Urinary bladder (tissue), 4 donors: ENCODE measurements around the gene GGA2. TPM values are rescaled to one million over a fixed set of nuclear protein-coding genes. Genes with fewer than 3 reads are reported as not detected.
"Not testable (repeated sequence)": the region's sequence is repeated elsewhere in the genome, so short reads cannot be mapped to it uniquely, and the experiment has no call there.

Experiments
- DNase-seq: peaks from one replicate; pipeline ENCODE4 v3.0.0-alpha.2; 2015; ENCODE audit errors: extremely low spot score
- H3K27ac ChIP-seq: one replicate; pipeline ENCODE4 v1.5.1; 2013; ENCODE audit warnings: low read depth, mild to moderate bottlenecking, moderate library complexity
- H3K36me3 ChIP-seq: one replicate; pipeline ENCODE4 v1.6.1; 2013; ENCODE audit warnings: mild to moderate bottlenecking, moderate library complexity; ENCODE audit not compliant: insufficient read depth
- H3K4me1 ChIP-seq: one replicate; pipeline ENCODE4 v1.6.1; 2013; ENCODE audit warnings: mild to moderate bottlenecking, moderate library complexity; ENCODE audit not compliant: insufficient read depth
- H3K4me3 ChIP-seq: one replicate; pipeline ENCODE4 v1.5.1; 2013; ENCODE audit warnings: low read depth, low read length
- WGBS: extraction: QIAGEN DNeasy Blood & Tissue Kit; methylation state at CpG from one replicate; pipeline ENCODE4 v1.1.7; 2013; 5-methylcytosine and 5-hydroxymethylcytosine counted together
- polyA plus RNA-seq: library from polyadenylated mRNA; stranded (reverse); fragments of 200-250 nt; gene quantifications from one replicate; pipeline ENCODE4 v1.2.3, GENCODE V29; 2013
- total RNA-seq: library from RNA; depleted of rRNA; stranded (reverse); fragments of >200 nt; gene quantifications from one replicate; pipeline ENCODE4 v1.2.3, GENCODE V29; 2014
- donor health status: healthy with polysubstance abuse.
- donor health status: healthy.

GGA2 gene, protein sequence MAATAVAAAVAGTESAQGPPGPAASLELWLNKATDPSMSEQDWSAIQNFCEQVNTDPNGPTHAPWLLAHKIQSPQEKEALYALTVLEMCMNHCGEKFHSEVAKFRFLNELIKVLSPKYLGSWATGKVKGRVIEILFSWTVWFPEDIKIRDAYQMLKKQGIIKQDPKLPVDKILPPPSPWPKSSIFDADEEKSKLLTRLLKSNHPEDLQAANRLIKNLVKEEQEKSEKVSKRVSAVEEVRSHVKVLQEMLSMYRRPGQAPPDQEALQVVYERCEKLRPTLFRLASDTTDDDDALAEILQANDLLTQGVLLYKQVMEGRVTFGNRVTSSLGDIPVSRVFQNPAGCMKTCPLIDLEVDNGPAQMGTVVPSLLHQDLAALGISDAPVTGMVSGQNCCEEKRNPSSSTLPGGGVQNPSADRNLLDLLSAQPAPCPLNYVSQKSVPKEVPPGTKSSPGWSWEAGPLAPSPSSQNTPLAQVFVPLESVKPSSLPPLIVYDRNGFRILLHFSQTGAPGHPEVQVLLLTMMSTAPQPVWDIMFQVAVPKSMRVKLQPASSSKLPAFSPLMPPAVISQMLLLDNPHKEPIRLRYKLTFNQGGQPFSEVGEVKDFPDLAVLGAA
- total RNA-seq: 43.7 TPM
- polyA plus RNA-seq: 23.4 TPM

GRCh38 chr16:23510164-23510914, at the start of gene GGA2:
GGA2 (minus strand) TSS chr16:23510494; CDS start chr16:23510411, 83 bp downstream.
- Histone ChIP-seq H3K4me3 (peak within 1 kb of the TSS; percentile 96), H3K36me3 (no peaks in the 10 kb centered on the region), H3K27ac (peak within 1 kb of the TSS; percentile 91), H3K4me1 (peaks cover 2% of the 10 kb centered on the region)
- DNase-seq: peak; percentile 43
- WGBS: 1% methylated on average over 71 of the region's 71 CpGs

- DNase-seq: no peak
- H3K4me3 ChIP-seq: peak overlapping the region; percentile 95
- no peaks in the 10 kb centered on the region for H3K4me1 ChIP-seq
- 1% methylated on average over 60 of the region's 60 CpGs for WGBS
- peak overlapping the region; percentile 63 for H3K27ac ChIP-seq
- no peaks in the 10 kb centered on the region for H3K36me3 ChIP-seq
Measured at GRCh38 chr16:23557779-23558702, 47.7 kb upstream of the GGA2 start.

GRCh38 chr16:23556881-23557778, 46.8 kb upstream of the GGA2 start, which contains the start of the genes EARS2 and UBFD1:
EARS2 (minus strand) TSS chr16:23557350; CDS start chr16:23557343, 7 bp downstream.
UBFD1 (plus strand) TSS chr16:23557727; CDS start chr16:23557743, 16 bp downstream.
- Histone ChIP-seq H3K4me1 (no peaks in the 10 kb centered on the region), H3K27ac (peak within 1 kb of the TSS; percentile 63), H3K4me3 (peak within 1 kb of the TSS; percentile 95), H3K36me3 (no peaks in the 10 kb centered on the region)
- 2% methylated on average over 65 of the region's 65 CpGs for WGBS
- DNase-seq: peak; percentile 92

- Histone ChIP-seq H3K4me1 (no peaks in the 10 kb centered on the region), H3K27ac (no peak overlapping the region), H3K4me3 (no peak overlapping the region), H3K36me3 (peaks cover 4% of the 10 kb centered on the region)
- no peak for DNase-seq
- WGBS: 82% methylated on average over 3 of the region's 3 CpGs
Measured at GRCh38 chr16:23554536-23554935, 44.2 kb upstream of the GGA2 start.

- 67% methylated on average over 6 of the region's 6 CpGs for WGBS
Measured at GRCh38 chr16:23552161-23552560, 41.9 kb upstream of the GGA2 start.

DNA sequence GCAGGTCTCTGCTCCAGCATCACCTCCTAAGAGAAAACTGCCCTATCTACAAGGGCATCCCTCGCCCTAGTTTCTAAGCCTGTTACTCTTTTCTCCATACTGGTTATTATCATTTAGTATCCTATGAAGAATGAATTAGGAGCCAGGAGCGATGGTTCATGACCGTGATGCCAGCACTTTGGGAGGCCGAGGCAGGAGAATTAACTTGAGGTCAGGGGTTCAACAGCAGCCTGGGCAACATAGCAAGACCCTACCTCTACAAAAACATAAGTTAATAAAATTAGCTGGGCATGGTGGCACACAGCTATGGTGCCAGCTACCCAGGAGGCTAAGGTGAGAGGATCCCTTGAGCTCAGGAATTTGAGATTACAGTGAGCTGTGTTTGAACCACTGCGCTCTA, 39.6 kb upstream of the GGA2 start:
- no peak overlapping the region for H3K27ac ChIP-seq
- no peak overlapping the region for H3K4me3 ChIP-seq
- 98% methylated on average over 5 of the region's 5 CpGs for WGBS
- no peak for DNase-seq
- no peaks in the 10 kb centered on the region for H3K4me1 ChIP-seq
- peaks cover 4% of the 10 kb centered on the region for H3K36me3 ChIP-seq

More at GRCh38 chr16:23552161-23552560, 41.9 kb upstream of the GGA2 start:
- Histone ChIP-seq H3K4me3 (no peak overlapping the region), H3K36me3 (peaks cover 4% of the 10 kb centered on the region), H3K27ac (no peak overlapping the region), H3K4me1 (no peaks in the 10 kb centered on the region)
- no peak for DNase-seq

- H3K27ac ChIP-seq: no peak overlapping the region
- peaks cover 2% of the 10 kb centered on the region for H3K36me3 ChIP-seq
- no peak overlapping the region for H3K4me3 ChIP-seq
- 97% methylated on average over 14 of the region's 14 CpGs for WGBS
- H3K4me1 ChIP-seq: no peaks in the 10 kb centered on the region
- no peak for DNase-seq
Measured at GRCh38 chr16:23544436-23544835, 34.1 kb upstream of the GGA2 start.

- not testable (repeated sequence) for H3K27ac ChIP-seq, H3K4me3 ChIP-seq, DNase-seq, H3K36me3 ChIP-seq, H3K4me1 ChIP-seq
- WGBS: 97% methylated on average over 3 of the region's 3 CpGs
Measured at GRCh38 chr16:23540817-23541178, 30.5 kb upstream of the GGA2 start.

DNA sequence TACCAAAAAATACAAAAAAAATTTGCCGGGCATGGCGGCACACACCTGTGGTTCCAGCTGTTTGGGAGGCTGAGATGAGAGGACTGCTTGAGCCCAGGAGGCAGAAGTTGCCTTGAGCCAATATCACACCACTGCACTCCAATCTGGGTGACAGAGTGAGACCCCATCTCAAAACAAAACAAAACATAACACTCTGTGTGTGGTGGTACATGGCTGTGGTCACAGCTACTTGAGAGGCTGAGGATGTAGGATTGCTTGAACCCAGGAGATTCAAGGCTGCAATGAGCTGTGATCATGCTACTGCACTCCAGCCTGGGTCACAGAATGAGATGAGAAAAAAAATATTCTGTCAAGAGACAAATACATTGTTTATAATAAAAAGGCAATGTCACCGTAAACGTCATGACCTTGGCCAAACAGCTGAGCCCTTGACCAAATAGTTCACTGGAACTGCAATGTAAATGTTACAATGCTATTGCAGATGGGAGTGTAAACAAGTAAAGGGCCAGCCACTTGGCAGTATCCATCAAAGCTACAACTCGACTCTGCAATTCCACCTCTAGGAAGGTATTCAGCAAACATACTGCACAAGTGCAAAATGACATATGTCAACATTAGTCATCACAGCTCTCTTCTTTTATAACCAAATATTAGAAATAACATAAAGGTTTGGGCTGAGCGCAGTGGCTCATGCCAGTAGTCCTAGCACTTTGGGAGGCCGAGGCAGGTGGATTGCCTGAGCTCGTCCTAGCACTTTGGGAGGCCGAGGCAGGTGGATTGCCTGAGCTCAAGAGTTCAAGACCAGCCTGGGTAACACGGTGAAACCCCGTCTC, 29.9 kb upstream of the GGA2 start:
- no peaks in the 10 kb centered on the region for H3K4me1 ChIP-seq
- no peak for DNase-seq
- H3K36me3 ChIP-seq: peaks cover 4% of the 10 kb centered on the region
- H3K4me3 ChIP-seq: no peak overlapping the region
- no peak overlapping the region for H3K27ac ChIP-seq
- 89% methylated on average over 11 of the region's 11 CpGs for WGBS

DNA sequence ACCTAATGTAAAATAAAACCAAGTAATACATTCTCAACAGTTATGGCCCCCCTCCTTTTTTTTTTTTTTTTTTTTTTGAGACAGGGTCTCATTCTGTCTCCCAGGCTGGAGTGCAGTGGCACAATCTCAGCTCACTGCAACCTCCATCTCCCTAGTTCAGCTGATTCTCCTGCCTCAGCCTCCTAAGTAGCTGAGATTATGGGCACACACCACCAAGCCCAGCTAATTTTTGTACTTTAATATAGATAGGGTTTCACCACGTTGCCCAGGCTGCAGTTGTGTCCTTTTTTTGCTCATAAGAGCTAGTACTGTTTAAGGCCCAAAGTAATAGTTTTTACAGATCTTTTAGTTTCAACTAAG, 28.6 kb upstream of the GGA2 start:
- Histone ChIP-seq H3K27ac (no peak overlapping the region), H3K4me3 (no peak overlapping the region), H3K36me3 (peaks cover 2% of the 10 kb centered on the region), H3K4me1 (no peaks in the 10 kb centered on the region)
- no peak for DNase-seq
- 93% methylated on average over 1 of the region's 1 CpG for WGBS

DNA sequence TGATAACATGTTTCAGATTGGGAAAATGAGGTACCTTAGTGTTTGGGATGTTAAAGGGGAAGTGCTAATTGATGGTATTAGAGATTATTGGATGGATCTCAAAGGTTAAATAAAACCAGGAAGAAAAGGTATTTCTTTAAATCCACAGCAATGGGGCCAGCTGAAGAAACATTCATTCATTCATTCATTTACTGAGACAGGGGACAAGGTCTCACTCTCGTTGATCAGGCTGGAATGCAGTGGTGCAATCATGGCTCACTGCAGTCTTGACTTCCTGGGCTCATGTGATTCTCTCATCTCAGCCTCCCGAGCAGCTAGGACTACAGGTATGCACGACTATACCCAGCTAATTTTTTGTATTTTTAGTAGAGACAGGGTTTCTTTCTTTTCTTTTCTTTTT, 27.1 kb upstream of the GGA2 start:
- no peak for DNase-seq

More for the DNA sequence above, 27.1 kb upstream of the GGA2 start:
- H3K36me3 ChIP-seq: peaks cover 2% of the 10 kb centered on the region
- H3K27ac ChIP-seq: no peak overlapping the region
- H3K4me3 ChIP-seq: no peak overlapping the region
- WGBS: 82% methylated on average over 3 of the region's 3 CpGs
- no peaks in the 10 kb centered on the region for H3K4me1 ChIP-seq
